GM10266 (cell line): Measurements from ENCODE around the gene SETD5.

Experiments used
- DNase-seq: peaks from one replicate; pipeline ENCODE4 v3.0.0; 2012; ENCODE audit errors: extremely low spot score
- TF ChIP-seq, protein P1 (sequence below): IDR thresholded peaks from 2 replicates; pipeline ENCODE4 v1.5.1; 2012; ENCODE audit warnings: mild to moderate bottlenecking, low read depth; ENCODE audit not compliant: control insufficient read depth, insufficient read depth; ENCODE audit errors: missing control alignments

The SETD5 gene

DNA sequence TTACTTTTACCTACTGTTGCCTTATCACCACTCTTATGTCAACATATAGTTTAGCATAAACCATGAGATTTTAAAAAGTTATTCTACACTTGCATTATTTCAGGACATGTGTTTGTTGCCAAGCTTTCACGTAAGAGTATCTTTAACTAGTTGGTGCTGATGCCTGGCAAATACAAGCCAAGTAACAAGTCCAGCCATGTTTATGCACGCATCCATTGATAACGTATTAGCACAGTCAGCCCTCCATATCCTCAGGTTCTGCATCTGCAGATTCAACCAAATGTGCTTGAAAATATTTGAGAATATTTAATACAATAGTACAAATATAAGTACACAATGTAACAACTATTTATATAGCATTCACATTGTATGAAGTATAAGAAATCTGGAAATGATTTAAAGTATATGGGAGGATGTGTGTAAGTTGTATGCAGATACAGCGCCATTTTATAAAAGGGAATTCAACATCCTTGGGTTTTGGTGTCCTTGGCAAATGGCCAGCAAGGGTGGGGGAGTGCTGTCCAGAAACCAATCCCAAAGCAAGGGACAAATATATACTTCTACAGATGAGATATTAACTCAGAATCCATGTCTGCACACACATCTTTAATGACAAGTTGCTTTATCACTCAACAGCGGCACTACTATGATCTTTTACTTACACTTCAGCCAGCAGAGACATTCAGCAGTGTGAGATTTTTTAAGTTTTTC is 8.7 kb upstream of the SETD5 start:
- TF ChIP-seq, protein P1, sequence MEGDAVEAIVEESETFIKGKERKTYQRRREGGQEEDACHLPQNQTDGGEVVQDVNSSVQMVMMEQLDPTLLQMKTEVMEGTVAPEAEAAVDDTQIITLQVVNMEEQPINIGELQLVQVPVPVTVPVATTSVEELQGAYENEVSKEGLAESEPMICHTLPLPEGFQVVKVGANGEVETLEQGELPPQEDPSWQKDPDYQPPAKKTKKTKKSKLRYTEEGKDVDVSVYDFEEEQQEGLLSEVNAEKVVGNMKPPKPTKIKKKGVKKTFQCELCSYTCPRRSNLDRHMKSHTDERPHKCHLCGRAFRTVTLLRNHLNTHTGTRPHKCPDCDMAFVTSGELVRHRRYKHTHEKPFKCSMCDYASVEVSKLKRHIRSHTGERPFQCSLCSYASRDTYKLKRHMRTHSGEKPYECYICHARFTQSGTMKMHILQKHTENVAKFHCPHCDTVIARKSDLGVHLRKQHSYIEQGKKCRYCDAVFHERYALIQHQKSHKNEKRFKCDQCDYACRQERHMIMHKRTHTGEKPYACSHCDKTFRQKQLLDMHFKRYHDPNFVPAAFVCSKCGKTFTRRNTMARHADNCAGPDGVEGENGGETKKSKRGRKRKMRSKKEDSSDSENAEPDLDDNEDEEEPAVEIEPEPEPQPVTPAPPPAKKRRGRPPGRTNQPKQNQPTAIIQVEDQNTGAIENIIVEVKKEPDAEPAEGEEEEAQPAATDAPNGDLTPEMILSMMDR = no peak
- DNase-seq = no peak

DNA sequence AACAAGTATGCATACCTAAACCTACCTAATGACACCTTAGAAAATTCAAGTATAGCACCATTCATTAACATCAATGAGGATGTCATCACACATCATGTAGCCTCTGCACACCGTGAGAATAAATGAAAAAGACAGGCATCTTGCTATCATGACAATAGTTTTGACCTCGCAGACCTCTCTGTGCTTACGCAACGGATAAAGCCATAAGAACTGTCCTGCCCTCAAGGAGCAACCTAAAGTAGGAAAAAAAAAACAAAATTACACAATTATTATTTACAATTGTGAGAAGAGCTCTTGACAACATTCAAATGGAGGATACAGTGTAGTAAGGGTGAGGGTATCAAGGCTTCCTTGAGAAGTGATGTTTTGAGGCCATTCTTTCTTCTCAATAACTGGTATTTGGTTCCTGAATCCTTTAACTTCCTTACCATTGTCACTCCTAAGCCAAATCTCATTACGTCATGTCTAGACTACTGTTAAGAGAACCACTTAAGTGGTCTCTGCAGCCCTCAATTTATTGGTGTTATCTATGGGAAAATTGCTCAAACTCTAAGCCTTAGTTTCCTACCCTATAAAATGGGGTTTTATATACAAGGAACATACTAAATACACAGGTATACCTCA is 7.0 kb upstream of the SETD5 start:
- TF ChIP-seq, protein P1 = no peak
- no peak for DNase-seq

DNA sequence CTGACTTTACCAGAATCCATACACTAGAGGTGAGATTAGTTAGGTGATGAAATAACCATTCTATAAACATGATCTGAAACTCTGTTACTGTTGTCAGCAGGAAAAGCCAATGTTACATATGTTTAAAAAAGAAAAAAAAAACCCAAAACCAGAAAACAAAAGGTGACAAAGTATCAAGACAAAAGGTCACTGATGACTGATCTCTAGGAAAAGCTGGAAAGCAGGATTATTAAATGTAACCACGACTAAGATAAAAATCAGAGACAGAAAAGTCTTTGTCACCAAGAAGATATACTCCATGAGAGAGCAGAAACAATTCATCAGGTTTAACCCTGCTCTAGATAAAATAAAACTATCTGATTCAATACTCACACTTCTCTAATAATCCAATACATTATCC is 5.4 kb upstream of the SETD5 start:
- TF ChIP-seq, protein P1 = no peak
- no peak for DNase-seq

DNA sequence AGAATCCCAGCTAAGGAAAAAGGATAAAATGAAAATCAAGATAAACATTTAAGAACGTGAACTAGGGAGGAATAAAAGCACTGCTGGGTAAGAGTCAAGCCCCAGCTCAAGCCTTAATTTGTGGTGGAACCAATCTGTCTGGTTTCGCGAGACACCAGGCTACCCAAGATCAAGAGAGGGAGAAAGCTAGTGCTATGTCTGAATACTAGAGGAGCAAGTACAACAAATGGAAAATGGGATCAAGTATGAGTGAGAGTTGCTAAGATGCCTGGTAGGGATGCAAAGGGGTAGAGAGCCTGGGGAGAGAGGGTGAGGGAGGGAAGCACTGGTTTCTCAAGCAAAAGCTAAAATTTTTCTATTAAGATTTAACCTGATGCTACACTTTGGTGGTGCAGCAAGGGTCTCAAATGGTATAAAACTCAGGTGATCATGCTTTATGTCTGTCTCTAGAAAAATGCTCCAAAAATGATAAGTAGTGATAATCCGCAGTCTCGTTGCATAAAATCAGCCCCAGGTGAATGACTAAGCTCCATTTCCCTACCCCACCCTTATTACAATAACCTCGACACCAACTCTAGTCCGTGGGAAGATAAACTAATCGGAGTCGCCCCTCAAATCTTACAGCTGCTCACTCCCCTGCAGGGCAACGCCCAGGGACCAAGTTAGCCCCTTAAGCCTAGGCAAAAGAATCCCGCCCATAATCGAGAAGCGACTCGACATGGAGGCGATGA is 1.7 kb upstream of the SETD5 start:
- TF ChIP-seq, protein P1 = no peak
- DNase-seq = no peak

DNA sequence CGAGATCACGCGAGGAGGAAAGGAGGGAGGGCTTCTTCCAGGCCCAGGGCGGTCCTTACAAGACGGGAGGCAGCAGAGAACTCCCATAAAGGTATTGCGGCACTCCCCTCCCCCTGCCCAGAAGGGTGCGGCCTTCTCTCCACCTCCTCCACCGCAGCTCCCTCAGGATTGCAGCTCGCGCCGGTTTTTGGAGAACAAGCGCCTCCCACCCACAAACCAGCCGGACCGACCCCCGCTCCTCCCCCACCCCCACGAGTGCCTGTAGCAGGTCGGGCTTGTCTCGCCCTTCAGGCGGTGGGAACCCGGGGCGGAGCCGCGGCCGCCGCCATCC is 1.1 kb upstream of the SETD5 start:
- TF ChIP-seq, protein P1 = no peak
- DNase-seq = peak; percentile 72

DNA sequence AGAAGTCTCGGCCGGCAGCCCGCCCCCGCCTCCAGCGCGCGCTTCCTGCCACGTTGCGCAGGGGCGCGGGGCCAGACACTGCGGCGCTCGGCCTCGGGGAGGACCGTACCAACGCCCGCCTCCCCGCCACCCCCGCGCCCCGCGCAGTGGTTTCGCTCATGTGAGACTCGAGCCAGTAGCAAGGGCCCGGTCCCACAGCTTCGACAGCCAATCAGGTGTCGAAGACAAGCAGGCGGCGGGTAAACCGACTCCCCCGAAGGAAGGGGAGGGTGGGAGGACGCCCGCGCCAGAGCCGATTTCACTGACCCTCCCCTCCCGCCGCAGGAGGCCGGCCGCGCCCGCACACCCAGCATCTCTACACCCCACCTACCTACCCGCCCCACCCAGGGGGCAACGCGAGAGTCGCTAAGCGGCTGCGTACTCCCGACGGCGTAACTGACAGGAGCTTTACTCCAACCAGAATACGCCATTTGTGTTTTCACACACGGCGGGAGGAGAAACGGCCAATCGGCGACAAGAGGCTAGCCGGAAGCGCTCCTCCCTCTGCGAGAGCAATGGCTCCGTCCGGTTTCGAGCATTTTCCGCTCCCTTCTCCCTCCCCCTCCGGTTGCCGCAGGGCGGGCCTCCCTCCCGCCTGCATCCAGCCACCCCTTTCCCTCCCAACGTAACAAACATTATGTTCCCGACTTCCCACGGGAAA is 633 bp upstream of the SETD5 start:
- TF ChIP-seq, protein P1 = no peak
- DNase-seq = peak; percentile 92
